Prostate gland (tissue), 2 donors: ENCODE data around the gene ATP5F1D. TPM values are rescaled to one million over a fixed set of nuclear protein-coding genes. Genes with fewer than 3 reads are reported as not detected.
"Not testable (repeated sequence)": the region's sequence is repeated elsewhere in the genome, so short reads cannot be mapped to it uniquely, and the experiment has no call there.

Source experiments
- DNase-seq: peaks from one replicate; pipeline ENCODE4 v3.0.0-alpha.2; 2019; ENCODE audit warnings: low spot score
- H3K27ac ChIP-seq, 2 donors: fragments of 200-600 bp; sonication (generic); 2 replicates each; pipeline ENCODE4 v1.5.1; 2017 to 2019
- H3K27me3 ChIP-seq: fragments of 200-600 bp; sonication (generic); replicated peaks from 2 replicates; pipeline ENCODE4 v1.5.1; 2019; ENCODE audit not compliant: insufficient read depth
- H3K36me3 ChIP-seq, 2 donors: fragments of 200-600 bp; sonication (generic); 1 replicate in 1 of 2; 2 replicates in 1 of 2; pipeline versions ENCODE4 v1.5.1 to v1.8.1; 2017 to 2019
- H3K4me1 ChIP-seq: fragments of 200-600 bp; sonication (generic); replicated peaks from 2 replicates; pipeline ENCODE4 v1.5.1; 2019
- H3K4me3 ChIP-seq, 2 donors: fragments of 200-600 bp; sonication (generic); 2 replicates each; pipeline ENCODE4 v1.5.1; 2017 to 2019
- H3K9me3 ChIP-seq: fragments of 200-600 bp; sonication (generic); 2 replicates; pipeline ENCODE4 v1.5.1; 2017
- CTCF ChIP-seq, 4 experiments: fragments of 200-600 bp in 2 of 4; fragments of 450-650 bp in 2 of 4; sonication (generic) in 2 of 4; IDR thresholded peaks; 1 replicate in 3 of 4; 2 replicates in 1 of 4; pipeline ENCODE4 v1.5.1; 2016 to 2019; ENCODE audit warnings: antibody characterized with exemption in 4 of 4, mild to moderate bottlenecking in 2 of 4, moderate library complexity in 2 of 4
- POLR2A ChIP-seq: fragments of 450-650 bp; IDR thresholded peaks from one replicate; pipeline ENCODE4 v1.6.1; 2016; ENCODE audit warnings: antibody characterized with exemption, mild to moderate bottlenecking
- POLR2AphosphoS5 ChIP-seq: sonication (generic); formaldehyde crosslinking; IDR thresholded peaks from one replicate; pipeline ENCODE4 v1.6.1; 2017; ENCODE audit warnings: antibody characterized with exemption
- WGBS: methylation state at CpG from one replicate; pipeline ENCODE4 v1.1.5; 2018; 5-methylcytosine and 5-hydroxymethylcytosine counted together
- intact Hi-C: fragments of 100-400 bp; cut with DNase I; formaldehyde crosslinking; loops from one replicate; pipeline ENCODE4 v1.14.2; 2022
- total RNA-seq, 2 donors: library from RNA; depleted of rRNA; stranded (reverse); fragments of >200 nt; gene quantifications; one replicate each; pipeline ENCODE4 v1.1.0, GENCODE V29; 2016

ATP5F1D gene
- total RNA-seq, 2 donors from 2014 or later = 109 to 151 TPM

- intact Hi-C loops = loop anchor here (10.0 kb wide), 1 partner anchor 211 kb away; no protein-coding TSS in a partner anchor
- TF ChIP-seq POLR2A (peak; percentile 10), POLR2AphosphoS5 (peak; percentile 91), CTCF (IDR thresholded peaks at IDR 0.05) (peak in 1 of 4 experiments; percentile 25)
- Histone ChIP-seq H3K36me3 (no peaks in the 10 kb centered on the region), H3K4me3 (no peak overlapping the region), H3K4me1 (peaks cover 42% of the 10 kb centered on the region), H3K27ac (peak overlapping the region; percentile 91 to 100), H3K27me3 (no peaks in the 10 kb centered on the region), H3K9me3 (no peaks in the 10 kb centered on the region)
- DNase-seq = peak; percentile 82
- WGBS = 45% methylated on average over 24 of the region's 26 CpGs
These were observed 4.1 kb downstream of the ATP5F1D start for GRCh38 chr19:1245494-1246264.

- not testable (repeated sequence) for H3K36me3 ChIP-seq, H3K4me3 ChIP-seq, H3K9me3 ChIP-seq, H3K27me3 ChIP-seq
- WGBS = 69% methylated on average over 27 of the region's 27 CpGs
- peak overlapping the region; percentile 91 to 100 for H3K27ac ChIP-seq
- intact Hi-C loops = loop anchor here (10.0 kb wide), 1 partner anchor 212 kb away; no protein-coding TSS in a partner anchor
- H3K4me1 ChIP-seq = peaks cover 39% of the 10 kb centered on the region
- DNase-seq = peak; percentile 12
These were observed 4.9 kb downstream of the ATP5F1D start for GRCh38 chr19:1246265-1247087.

GRCh38 chr19:1247748-1248138, 6.2 kb downstream of the ATP5F1D start:
- WGBS = 79% methylated on average over 8 of the region's 8 CpGs
- intact Hi-C loops = loop anchor here (10.0 kb wide), 1 partner anchor 213 kb away; no protein-coding TSS in a partner anchor
- peak overlapping the region; percentile 100 for H3K27ac ChIP-seq
- no peaks in the 10 kb centered on the region for H3K36me3 ChIP-seq
- peak overlapping the region; percentile 87 to 95 for H3K4me3 ChIP-seq
- H3K4me1 ChIP-seq = peaks cover 44% of the 10 kb centered on the region
- H3K27me3 ChIP-seq = no peaks in the 10 kb centered on the region
- no peaks in the 10 kb centered on the region for H3K9me3 ChIP-seq
- peak; percentile 40 for DNase-seq
- peak; percentile 3 for TF ChIP-seq POLR2AphosphoS5
- no peak for TF ChIP-seq CTCF (IDR thresholded peaks at IDR 0.05)
- TF ChIP-seq POLR2A = no peak

GRCh38 chr19:1248139-1248785, 6.7 kb downstream of the ATP5F1D start, which contains the start of gene MIDN:
TSS of gene MIDN (plus strand) at chr19:1248583. CDS start at chr19:1250297, 1,714 bp downstream.
- Histone ChIP-seq H3K9me3 (no peaks in the 10 kb centered on the region), H3K4me3 (peak within 1 kb of the TSS; percentile 87 to 95), H3K27ac (peak within 1 kb of the TSS; percentile 100), H3K27me3 (no peaks in the 10 kb centered on the region), H3K4me1 (peaks cover 40% of the 10 kb centered on the region), H3K36me3 (no peaks in the 10 kb centered on the region)
- DNase-seq = peak; percentile 79
- 4% methylated on average over 16 of the region's 60 CpGs for WGBS
- intact Hi-C loops = loop anchor here (10.0 kb wide), 1 partner anchor 213 kb away; no protein-coding TSS in a partner anchor
- peak; percentile 60 for TF ChIP-seq POLR2AphosphoS5
- peak; percentile 88 for TF ChIP-seq POLR2A
- TF ChIP-seq CTCF (IDR thresholded peaks at IDR 0.05) = peak in 1 of 4 experiments; percentile 40
